ENCODE data around the gene PANK2.
A peak's percentile ranks its signal among the peaks of the same experiment; 100 is the strongest.
"Not testable (repeated sequence)": the region's sequence is repeated elsewhere in the genome, so short reads cannot be mapped to it uniquely, and the experiment has no call there.

PANK2 gene

DNA sequence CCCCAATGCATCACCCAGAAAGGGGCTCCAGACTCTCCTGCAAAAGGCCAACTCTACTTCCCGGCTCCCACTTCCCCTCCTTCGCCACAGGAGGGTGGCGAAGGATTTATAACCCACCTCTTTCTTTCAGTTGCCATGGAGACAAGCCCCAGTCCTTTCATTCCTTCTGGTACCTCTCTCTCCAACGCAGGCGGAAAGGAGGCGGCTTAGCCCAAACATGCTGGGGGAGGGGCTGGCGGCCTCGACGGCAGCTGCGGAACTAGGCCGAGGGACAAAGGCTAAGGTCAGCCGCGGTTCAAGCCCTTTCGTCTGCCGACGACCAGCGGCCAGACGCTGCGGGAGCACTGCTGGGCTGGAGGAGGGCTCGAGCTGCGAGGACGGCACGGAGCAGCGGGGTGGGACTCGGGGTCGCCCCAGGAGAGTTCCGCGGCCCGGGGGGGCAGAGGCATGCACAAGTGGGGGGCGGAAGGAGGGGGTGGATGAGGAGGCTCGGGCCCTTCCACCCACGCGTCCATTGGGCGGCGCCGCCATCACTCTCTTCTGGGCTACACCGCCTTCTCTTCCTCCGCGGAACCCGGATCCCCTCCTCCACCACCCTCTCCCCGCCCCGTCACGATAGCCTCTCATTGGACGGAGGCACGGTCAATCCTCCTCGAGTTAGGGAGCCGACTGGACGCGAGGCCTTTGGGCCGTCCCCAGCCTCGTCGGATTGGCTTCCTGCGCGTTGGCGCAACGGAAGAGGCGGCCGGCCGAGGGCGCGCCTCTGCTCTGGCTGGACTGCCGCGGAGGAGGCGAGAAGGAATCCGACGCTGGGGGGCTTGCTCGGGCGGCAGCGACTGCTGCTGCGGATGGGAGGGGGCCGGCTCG, at the start of gene PANK2:
Gene PANK2, plus strand, starts transcription at position 766 of the 867 bp plus-strand sequence.
- peak; percentile 97 for DNase-seq (ENCODE audit: low spot score)

DNA sequence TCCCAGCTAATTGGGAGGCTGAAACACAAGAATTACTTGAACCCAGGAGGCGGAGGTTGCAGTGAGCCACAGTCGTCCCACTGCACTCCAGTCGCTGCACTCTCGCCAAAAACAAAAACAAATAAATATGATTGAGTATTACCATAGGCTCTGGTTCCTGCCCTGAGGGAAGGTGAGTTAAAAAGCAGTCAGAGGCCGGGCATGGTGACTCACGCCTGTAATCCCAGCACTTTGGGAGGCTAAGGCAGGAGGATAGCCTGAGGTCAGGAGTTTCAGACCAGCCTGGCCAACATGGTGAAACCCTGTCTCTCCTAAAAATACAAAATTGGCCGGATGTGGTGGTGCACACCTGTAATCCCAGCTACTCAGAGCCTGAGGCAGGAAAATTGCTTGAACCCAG, 49.0 kb upstream of the PANK2 start:
- DNase-seq (ENCODE audit: low spot score), result not testable (repeated sequence)

DNA sequence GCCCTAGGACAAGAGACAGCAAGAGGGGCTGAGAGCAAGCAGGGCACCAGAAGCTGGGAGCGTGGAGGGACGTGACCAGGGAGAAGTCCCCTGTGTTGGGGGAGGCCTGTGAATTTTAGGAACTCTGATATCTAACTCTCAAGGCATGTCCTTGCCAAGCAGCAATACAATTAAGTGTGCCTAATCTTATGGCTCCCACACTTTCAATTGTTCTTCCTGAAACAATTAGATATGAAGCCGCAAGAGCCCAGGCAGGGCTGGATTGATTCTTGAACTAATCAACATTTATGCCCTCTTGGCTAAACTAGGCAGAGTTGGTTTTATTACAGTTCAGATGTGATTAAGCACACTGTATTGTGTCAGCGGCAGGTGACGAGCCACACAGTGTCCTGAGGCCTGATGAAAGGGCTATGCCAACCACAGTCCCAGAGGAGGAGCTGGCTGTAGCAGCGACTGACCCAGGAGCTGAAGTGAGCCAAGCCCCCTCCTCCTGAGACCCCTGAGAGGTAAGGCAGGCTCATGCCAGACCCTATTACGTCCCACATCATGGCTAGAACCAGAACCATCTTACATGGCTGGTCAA, 46.7 kb upstream of the PANK2 start:
- peak; percentile 15 for DNase-seq (ENCODE audit: low spot score)

DNA sequence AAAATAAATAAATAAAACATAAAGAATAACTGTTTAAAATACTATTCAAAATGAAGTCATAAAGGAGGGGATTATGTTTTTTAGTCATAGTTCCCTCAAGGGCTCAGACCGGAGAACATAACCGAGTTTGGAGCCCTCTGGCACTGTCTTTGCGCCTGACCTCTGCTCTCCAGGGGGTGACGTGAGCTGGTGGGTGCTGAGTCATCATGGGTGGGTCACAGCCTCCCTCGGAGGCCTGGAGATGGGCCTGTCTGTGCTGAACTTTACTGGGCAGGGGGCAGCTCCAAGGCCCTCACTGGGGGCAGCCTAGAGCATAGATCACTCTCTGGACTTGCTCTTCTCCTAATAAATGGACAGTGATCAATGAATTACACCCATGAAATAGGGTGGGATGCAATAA, 45.7 kb upstream of the PANK2 start:
- DNase-seq (ENCODE audit: low spot score), result no peak

DNA sequence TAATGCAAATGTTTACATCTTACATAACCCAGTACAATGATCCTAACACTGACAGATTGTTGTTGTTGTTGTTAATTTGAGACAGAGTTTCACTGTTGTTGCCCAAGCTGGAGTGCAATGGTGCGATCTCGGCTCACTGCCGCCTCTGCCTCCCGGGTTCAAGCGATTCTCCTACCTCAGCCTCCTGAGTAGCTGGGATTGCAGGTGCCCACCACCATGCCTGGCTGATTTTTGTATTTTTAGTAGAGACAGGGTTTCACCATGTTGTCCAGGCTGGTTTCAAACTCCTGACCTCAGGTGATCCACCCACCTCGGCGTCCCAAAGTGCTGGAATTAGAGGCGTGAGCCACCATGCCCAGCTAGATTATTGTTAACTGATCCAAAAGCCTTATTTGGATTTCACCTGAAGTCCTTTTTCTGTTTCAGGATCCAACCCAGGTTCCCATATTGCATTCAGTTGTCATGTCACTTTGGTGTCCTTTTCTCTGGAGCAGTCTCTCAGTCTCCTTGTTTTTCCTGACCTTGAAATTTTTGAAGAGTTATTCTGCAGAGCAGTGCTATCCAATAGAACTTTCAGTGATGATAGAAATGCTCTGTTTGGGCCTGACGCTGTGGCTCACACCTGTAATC, 45.1 kb upstream of the PANK2 start:
- not testable (repeated sequence) for DNase-seq (ENCODE audit: low spot score)

DNA sequence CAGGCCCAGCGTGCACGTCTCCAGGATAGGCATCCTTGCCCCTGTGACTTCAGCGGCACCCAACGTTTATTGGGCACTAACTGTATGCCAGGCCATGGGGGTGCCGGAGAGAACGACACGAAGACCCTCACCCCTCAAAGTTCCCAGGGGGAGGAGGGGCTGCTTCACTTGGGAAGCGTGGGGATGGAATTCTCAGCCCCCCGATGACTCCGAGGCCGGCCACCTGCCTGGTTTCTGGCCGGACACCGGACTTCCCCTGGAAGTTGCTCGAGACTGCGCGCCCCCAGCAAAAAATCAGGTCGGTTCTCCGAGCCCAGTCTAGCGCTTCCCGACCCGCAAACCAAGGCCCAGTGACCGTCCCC, 42.8 kb upstream of the PANK2 start:
- no peak for DNase-seq (ENCODE audit: low spot score)

DNA sequence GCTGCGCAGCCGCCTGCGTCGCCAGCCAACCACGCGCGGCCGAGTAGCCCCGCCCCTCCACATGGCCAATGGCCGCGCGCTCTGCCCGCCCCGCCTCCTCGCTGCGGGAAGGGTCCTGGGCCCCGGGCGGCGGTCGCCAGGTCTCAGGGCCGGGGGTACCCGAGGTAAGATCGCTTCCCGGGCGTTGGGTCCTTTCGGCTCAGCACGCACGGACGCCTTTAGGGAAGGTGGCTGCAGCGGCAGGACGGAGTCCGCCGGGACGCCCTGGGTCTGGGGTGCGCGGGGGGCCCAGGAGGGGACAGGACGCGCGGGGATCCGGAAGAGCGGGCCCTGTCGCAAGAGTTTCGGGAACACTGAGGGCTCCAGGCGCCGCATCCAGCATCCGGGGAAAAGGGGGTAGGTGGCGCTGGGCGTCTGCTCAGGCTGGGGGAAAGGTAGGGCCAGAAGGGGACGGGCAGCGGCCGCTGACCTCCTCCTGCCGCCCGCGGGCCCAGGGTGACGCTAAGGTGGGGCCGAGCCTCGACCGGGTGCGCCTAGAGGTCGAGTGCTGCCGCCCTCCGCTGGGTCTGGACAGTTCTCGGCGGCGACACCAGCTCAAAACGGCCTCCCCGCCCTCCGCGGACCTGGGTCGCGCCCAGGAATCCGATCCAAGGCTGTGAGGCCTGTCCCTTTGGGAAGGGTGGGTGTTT, 42.3 kb upstream of the PANK2 start, which contains the start of gene MAVS:
Gene MAVS, plus strand, starts transcription at position 95 of the 689 bp plus-strand sequence. CDS start 7,791 bp downstream, outside the sequence.
- DNase-seq (ENCODE audit: low spot score), result peak; percentile 97

DNA sequence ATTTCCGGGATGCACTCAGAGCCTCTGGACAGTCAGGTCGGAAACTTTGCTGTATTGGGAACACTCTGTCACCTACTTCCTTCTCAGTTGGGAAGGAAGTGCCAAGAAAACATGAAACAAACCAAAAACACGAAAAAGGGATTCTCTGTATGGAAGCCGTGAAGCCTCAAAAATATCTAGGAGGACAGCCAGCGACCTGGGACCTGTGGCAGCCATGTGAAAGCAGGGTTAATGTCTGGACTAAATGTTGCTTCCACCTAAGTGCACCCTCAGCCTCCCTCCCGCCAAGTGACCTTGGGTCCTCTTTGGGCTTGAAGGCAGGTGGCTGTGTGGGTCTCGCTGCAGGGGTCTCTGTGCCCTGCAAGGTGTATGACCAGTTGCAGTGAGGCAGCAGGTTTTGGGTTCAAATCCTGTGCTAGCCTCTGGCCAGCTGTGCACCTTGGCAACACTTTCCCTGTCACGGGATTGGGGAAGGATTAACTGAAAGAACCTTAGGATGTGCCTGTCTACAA, 41.7 kb upstream of the PANK2 start:
- no peak for DNase-seq (ENCODE audit: low spot score)

DNA sequence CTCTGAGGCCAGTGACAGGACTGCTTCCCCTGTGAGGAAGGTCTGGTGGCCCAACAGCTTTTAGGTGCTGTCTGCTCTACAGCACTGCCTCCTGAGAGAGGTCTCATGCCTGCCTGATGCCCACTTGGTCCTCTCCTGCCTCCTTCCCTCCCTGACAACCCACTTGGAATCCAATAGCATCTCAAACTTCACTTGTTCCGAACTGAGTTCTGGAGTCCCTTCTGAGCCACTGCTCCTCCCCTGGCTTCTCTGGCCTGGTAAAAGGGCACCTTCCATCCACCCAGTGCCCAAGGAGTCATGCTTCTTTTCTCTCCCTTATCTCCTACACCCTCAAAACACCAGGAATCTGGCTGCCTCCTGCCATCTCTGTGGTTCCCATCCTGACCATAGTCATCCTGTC, 40.6 kb upstream of the PANK2 start:
- no peak for DNase-seq (ENCODE audit: low spot score)

DNA sequence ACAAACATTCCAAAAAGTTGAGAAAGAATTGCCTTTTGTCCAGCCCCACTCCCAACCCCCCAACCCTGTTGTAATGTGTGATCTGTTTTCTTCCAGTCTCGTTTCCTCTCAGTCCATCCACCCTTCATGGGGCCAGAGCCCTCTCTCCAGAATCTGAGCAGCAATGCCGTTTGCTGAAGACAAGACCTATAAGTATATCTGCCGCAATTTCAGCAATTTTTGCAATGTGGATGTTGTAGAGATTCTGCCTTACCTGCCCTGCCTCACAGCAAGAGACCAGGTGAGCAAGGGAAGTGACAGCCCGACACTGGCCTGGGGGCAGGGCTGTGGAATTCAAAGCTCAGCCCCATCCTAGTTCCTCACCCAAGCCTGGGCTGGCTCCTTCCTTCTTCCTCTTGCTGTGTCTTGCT, 34.7 kb upstream of the PANK2 start:
- no peak for DNase-seq (ENCODE audit: low spot score)

DNA sequence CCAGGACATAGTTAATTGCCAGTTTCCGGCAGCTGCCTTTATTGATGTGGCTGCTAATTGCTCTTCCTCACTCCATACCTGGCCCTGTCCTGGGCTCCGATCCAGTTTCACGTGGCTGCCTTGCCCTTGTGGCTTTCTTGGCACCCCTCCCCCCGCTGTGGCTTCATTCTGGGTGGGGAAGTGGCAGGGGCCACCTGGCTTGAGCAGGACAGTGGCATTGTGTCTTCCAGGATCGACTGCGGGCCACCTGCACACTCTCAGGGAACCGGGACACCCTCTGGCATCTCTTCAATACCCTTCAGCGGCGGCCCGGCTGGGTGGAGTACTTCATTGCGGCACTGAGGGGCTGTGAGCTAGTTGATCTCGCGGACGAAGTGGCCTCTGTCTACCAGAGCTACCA, 31.8 kb upstream of the PANK2 start:
- peak; percentile 51 for DNase-seq (ENCODE audit: low spot score)

DNA sequence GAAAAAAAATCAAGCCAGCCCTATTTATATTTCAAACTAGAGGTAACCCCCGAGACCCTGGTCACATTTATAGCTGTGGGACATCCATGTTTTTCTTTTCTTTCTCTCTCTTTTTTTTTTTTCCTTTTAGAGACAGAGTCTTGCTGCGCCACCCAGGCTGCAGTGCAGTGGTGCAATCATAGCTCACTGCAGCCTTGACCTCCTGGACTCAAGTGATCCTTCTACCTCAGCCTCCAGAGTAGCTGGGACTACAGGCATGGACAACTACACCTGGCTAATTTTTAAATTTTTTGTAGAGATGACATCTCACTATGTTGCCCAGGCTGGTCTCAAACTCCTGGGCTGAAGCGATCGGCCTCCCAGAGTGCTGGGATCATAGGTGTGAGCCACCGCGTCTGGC, 30.5 kb upstream of the PANK2 start:
- DNase-seq (ENCODE audit: low spot score), result no peak

DNA sequence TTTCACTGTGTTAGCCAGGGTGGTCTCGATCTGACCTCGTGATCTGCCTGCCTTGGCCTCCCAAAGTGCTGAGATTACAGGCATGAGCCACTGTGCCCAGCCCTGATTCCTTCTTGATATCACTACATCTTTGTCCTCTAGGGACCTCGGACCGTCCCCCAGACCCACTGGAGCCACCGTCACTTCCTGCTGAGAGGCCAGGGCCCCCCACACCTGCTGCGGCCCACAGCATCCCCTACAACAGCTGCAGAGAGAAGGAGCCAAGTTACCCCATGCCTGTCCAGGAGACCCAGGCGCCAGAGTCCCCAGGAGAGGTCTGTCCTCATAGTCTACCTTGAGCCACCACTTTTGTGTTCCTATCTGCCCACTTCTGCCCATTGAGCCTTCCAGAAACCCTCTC, 28.0 kb upstream of the PANK2 start:
- DNase-seq (ENCODE audit: low spot score), result no peak

DNA sequence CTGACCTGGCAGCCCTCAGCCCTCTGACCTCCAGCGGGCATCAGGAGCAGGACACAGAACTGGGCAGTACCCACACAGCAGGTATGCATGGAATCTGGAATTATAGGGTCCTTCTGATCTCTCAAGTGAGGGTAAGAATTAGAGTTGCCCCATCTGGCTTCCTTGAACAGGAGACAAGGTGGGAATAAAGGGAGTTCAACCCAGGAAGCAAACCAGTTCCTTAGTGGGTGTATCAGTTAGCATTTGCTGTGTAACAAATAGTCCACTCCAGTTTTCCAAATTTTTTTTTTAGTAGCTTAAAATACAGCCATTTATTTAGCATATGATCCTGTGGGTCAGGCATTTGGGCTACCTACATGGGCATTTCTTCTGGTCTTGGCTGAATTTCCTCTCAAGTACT, 26.9 kb upstream of the PANK2 start:
- DNase-seq (ENCODE audit: low spot score), result no peak

DNA sequence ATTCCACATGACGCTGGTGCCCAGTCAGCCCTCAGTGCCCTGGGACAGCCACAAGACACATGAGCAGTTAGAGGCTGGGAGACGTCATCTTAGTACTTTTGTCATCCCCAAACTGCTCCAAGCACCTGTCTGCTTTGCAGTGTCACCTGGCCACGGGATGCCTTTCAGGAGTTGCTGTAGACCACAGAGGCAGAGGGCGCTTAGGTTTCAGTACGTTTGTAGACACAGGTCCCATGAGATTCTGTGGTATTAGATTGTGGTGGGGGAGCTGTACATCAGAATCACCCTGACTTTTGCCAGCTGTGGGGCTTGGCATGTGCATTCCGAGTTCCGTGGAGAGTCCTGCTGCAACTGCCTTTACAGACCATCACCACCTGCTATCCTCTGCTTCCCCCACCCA, 25.9 kb upstream of the PANK2 start:
- no peak for DNase-seq (ENCODE audit: low spot score)

DNA sequence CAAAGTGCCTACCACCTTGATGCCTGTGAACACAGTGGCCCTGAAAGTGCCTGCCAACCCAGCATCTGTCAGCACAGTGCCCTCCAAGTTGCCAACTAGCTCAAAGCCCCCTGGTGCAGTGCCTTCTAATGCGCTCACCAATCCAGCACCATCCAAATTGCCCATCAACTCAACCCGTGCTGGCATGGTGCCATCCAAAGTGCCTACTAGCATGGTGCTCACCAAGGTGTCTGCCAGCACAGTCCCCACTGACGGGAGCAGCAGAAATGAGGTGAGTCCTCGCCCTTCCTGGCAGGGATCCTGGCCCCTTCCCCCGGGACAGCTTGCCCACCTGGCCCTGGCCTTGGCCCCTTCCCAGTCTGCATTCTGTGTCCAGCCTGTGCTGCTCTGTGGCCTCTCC, 24.7 kb upstream of the PANK2 start:
- no peak for DNase-seq (ENCODE audit: low spot score)

DNA sequence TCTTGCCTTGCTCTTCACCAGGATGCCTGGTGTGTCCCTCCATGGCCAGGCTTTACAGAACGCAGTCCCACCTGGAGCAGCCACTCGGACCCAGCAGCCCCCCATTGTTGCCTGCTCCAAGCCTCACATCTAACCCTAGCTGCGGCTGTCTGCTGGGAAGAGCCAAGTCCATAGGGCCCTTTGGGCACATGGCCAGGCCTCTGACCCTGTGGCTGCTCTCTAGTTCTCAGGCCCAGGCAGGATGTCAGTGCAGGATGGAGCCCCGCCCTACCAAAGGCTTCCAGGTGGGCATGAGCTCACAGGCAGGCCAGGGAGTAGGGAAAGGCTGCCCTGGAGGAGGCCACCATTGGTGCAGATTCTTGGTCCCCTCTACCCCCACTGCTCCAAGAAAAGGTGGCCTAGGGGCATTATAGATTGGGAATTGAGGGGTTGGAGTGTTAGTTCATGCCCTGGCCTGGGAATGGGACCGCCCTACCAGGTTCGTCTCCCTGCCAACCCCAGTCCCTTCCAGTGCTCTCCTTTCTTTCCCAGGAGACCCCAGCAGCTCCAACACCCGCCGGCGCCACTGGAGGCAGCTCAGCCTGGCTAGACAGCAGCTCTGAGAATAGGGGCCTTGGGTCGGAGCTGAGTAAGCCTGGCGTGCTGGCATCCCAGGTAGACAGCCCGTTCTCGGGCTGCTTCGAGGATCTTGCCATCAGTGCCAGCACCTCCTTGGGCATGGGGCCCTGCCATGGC, 23.9 kb upstream of the PANK2 start:
- DNase-seq (ENCODE audit: low spot score), result no peak

DNA sequence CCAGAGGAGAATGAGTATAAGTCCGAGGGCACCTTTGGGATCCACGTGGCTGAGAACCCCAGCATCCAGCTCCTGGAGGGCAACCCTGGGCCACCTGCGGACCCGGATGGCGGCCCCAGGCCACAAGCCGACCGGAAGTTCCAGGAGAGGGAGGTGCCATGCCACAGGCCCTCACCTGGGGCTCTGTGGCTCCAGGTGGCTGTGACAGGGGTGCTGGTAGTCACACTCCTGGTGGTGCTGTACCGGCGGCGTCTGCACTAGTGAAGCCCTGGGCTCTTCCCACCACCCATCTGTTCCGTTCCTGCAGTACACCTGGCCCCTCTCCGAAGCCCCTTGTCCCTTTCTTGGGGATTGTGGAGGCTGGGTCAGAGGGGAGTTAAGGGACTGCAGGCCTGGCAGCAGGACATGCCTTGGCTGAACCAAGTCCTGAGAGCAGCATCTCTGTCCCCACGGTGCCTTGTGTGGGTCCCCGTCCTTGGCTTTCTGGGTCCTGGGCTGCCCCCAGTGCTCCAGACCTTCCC, 23.2 kb upstream of the PANK2 start:
- no peak for DNase-seq (ENCODE audit: low spot score)

DNA sequence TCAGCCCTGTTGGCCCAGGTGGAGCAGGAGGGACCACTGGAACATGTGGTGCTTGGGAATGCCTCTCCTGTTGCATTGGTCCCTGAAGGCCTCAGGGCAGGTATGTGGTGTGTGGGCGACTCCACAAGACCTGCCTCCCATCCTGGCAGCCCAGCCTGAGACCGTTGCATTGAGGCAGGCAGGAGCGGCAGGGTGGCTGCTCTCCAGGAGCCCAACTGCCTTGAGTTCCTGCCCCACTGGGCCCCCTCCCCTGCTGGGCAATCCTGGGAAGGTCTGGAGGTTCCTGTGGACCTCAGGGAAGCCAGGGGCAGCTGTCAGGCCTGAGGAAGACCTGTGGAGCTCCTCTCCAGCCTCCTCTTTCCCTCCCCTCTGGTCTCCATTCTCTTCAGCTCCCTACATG, 22.7 kb upstream of the PANK2 start:
- DNase-seq (ENCODE audit: low spot score), result no peak

DNA sequence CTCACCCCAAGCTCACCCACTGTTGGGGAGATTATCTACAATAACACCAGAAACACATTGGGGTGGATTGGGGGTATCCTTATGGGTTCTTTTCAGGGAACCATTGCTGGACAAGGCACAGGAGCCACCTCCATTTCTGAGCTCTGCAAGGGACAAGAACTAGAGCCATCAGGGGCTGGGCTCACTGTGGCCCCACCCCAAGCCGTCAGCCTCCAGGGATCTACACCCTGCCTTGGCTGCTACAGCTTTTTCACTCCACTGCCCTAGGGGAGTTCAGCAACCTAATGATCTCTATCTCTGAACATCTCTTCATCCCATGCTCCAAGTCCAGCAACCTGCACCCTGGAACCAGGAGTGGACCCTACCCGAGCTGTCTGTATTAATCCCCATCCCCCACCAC, 21.4 kb upstream of the PANK2 start:
- DNase-seq (ENCODE audit: low spot score), result no peak

DNA sequence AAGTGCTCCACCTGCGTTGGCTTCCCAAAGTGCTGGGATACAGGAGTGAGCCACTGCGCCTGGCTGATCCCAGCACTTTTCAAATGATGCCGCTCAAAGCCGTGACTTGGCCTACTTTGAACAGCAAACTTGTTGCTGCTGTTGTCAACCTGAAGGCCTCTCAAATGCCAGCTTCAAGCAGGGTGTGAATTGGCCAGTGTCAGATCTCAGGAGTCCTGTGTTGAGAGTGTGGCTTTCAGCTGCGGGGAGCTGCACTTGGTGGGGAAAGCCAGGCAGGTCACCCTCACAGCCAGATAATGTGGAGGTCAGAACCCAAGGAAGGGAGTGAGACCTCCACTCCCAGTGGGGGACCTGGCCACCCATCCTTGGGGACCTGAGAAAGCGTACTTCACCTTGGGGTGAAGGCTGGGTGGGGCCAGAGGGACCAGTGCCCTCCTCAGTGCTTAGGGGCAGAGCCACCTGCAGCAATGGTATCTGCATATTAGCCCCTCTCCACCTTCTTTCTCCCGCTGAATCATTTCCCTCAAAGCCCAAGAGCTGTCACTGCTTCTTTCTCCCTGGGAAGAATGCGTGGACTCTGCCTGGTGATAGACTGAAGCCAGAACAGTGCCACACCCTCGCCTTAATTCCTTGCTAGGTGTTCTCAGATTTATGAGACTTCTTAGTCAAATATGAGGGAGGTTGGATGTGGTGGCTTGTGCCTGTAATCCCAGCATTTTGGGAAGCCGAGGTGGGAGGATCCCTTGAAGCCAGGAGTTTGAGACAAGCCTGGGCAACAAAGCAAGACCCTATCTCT, 19.1 kb upstream of the PANK2 start:
- DNase-seq (ENCODE audit: low spot score), result no peak

All from D341Med (cell line).